Stomach smooth muscle (tissue), 2 donors: ENCODE measurements around the gene SNX1.

Experiments
- H3K27ac ChIP-seq: one replicate; pipeline ENCODE4 v1.7.0; 2013; ENCODE audit warnings: mild to moderate bottlenecking, low read length, inconsistent platforms
- H3K27me3 ChIP-seq, 2 donors: one replicate each; pipeline ENCODE4 v1.7.0; 2013; ENCODE audit warnings: low read length in 2 of 2; ENCODE audit not compliant: insufficient read depth in 2 of 2, control insufficient read depth in 1 of 2
- H3K36me3 ChIP-seq, 2 donors: one replicate each; pipeline ENCODE4 v1.7.0; 2013; ENCODE audit warnings: low read length in 2 of 2; ENCODE audit not compliant: control insufficient read depth in 2 of 2, insufficient read depth in 2 of 2
- H3K4me1 ChIP-seq: one replicate; pipeline ENCODE4 v1.7.0; 2013; ENCODE audit warnings: low read length; ENCODE audit not compliant: control insufficient read depth, insufficient read depth
- H3K4me3 ChIP-seq, 2 donors: one replicate each; pipeline ENCODE4 v1.7.0; 2013; ENCODE audit warnings: low read length in 2 of 2
- H3K9ac ChIP-seq, 2 donors: one replicate each; pipeline ENCODE4 v1.7.0; 2013; ENCODE audit warnings: low read length in 2 of 2, mild to moderate bottlenecking in 1 of 2
- H3K9me3 ChIP-seq, 2 donors: one replicate each; pipeline ENCODE4 v1.7.0; 2013; ENCODE audit warnings: low read length in 2 of 2; ENCODE audit not compliant: control insufficient read depth in 2 of 2
- donor health status: healthy.
- donor health status: Pancreatic carcinoma.

Gene SNX1

GRCh38 chr15:64082757-64083156 is 13.0 kb upstream of the SNX1 start:
- no peaks in the 10 kb centered on the region for H3K9me3 ChIP-seq
- H3K4me3 ChIP-seq = no peak overlapping the region
- H3K4me1 ChIP-seq = no peaks in the 10 kb centered on the region
- H3K27me3 ChIP-seq = no peaks in the 10 kb centered on the region
- H3K9ac ChIP-seq = no peak overlapping the region
- H3K27ac ChIP-seq = no peak overlapping the region
- H3K36me3 ChIP-seq = peaks cover 0 to 9% of the 10 kb centered on the region in 2 donors

- H3K9me3 ChIP-seq = no peaks in the 10 kb centered on the region
- no peak overlapping the region for H3K9ac ChIP-seq
- no peak overlapping the region for H3K27ac ChIP-seq
- no peak overlapping the region for H3K4me3 ChIP-seq
- H3K36me3 ChIP-seq = peaks cover 0 to 14% of the 10 kb centered on the region in 2 donors
- peaks cover 9% of the 10 kb centered on the region for H3K4me1 ChIP-seq
- no peaks in the 10 kb centered on the region for H3K27me3 ChIP-seq
These were observed 6.1 kb upstream of the SNX1 start for GRCh38 chr15:64089543-64090280.

- H3K4me1 ChIP-seq = peaks cover 17% of the 10 kb centered on the region
- H3K9ac ChIP-seq = no peak overlapping the region
- no peaks in the 10 kb centered on the region for H3K27me3 ChIP-seq
- no peak overlapping the region for H3K4me3 ChIP-seq
- H3K27ac ChIP-seq = no peak overlapping the region
- H3K9me3 ChIP-seq = no peaks in the 10 kb centered on the region
- H3K36me3 ChIP-seq = peaks cover 0 to 12% of the 10 kb centered on the region in 2 donors
These were observed 5.3 kb upstream of the SNX1 start for GRCh38 chr15:64090527-64090926.

- no peaks in the 10 kb centered on the region for H3K9me3 ChIP-seq
- no peak overlapping the region for H3K27ac ChIP-seq
- peak overlapping the region in 1 of 2 donors; percentile 89 for H3K9ac ChIP-seq
- H3K4me1 ChIP-seq = peaks cover 29% of the 10 kb centered on the region
- H3K27me3 ChIP-seq = no peaks in the 10 kb centered on the region
- peak overlapping the region; percentile 94 for H3K4me3 ChIP-seq
- peaks cover 0 to 12% of the 10 kb centered on the region in 2 donors for H3K36me3 ChIP-seq
These were observed 3.5 kb upstream of the SNX1 start for GRCh38 chr15:64092075-64092820.

- Histone ChIP-seq H3K27me3 (no peaks in the 10 kb centered on the region), H3K4me1 (peaks cover 36% of the 10 kb centered on the region), H3K9me3 (no peaks in the 10 kb centered on the region), H3K36me3 (peaks cover 0 to 6% of the 10 kb centered on the region in 2 donors), H3K4me3 (peak overlapping the region; percentile 94), H3K9ac (peak overlapping the region; percentile 86 to 89), H3K27ac (peak overlapping the region; percentile 90)
These were observed 2.7 kb upstream of the SNX1 start for GRCh38 chr15:64092864-64093626.

- Histone ChIP-seq H3K36me3 (peaks cover 0 to 3% of the 10 kb centered on the region in 2 donors), H3K4me1 (peaks cover 36% of the 10 kb centered on the region), H3K4me3 (peak within 1 kb of the TSS; percentile 94), H3K9ac (peak within 1 kb of the TSS; percentile 89 to 98), H3K9me3 (no peaks in the 10 kb centered on the region), H3K27ac (peak within 1 kb of the TSS; percentile 90), H3K27me3 (no peaks in the 10 kb centered on the region)
These were observed 2.0 kb upstream of the SNX1 start, which contains the start of gene CIAO2A for GRCh38 chr15:64093627-64094417. TSS of gene CIAO2A (minus strand) at chr15:64093838. CDS start at chr15:64093768, 70 bp downstream.

GRCh38 chr15:64095431-64095794 is 369 bp upstream of the SNX1 start:
- H3K36me3 ChIP-seq = no peaks in the 10 kb centered on the region
- H3K27ac ChIP-seq = peak overlapping the region; percentile 90
- H3K27me3 ChIP-seq = no peaks in the 10 kb centered on the region
- no peaks in the 10 kb centered on the region for H3K9me3 ChIP-seq
- peaks cover 38% of the 10 kb centered on the region for H3K4me1 ChIP-seq
- H3K9ac ChIP-seq = peak overlapping the region; percentile 55 to 65
- peak overlapping the region; percentile 25 to 61 for H3K4me3 ChIP-seq

- H3K4me3 ChIP-seq = peak overlapping the region; percentile 93 to 98
- H3K4me1 ChIP-seq = peaks cover 38% of the 10 kb centered on the region
- H3K27me3 ChIP-seq = no peaks in the 10 kb centered on the region
- peak overlapping the region; percentile 88 to 93 for H3K9ac ChIP-seq
- no peaks in the 10 kb centered on the region for H3K9me3 ChIP-seq
- no peaks in the 10 kb centered on the region for H3K36me3 ChIP-seq
- H3K27ac ChIP-seq = peak overlapping the region; percentile 90
These were observed 1.0 kb downstream of the SNX1 start for GRCh38 chr15:64096668-64097384.

GRCh38 chr15:64099379-64099778 is 3.6 kb downstream of the SNX1 start:
- H3K9me3 ChIP-seq = no peaks in the 10 kb centered on the region
- no peak overlapping the region for H3K27ac ChIP-seq
- no peak overlapping the region for H3K9ac ChIP-seq
- no peak overlapping the region for H3K4me3 ChIP-seq
- H3K4me1 ChIP-seq = peaks cover 30% of the 10 kb centered on the region
- H3K36me3 ChIP-seq = no peaks in the 10 kb centered on the region
- no peaks in the 10 kb centered on the region for H3K27me3 ChIP-seq
